ENCODE measurements around the gene MAP7D2.

Gene MAP7D2

GRCh38 chrX:19990556-19991349 is 126.0 kb downstream of the MAP7D2 start, which contains the start of gene BCLAF3:
BCLAF3 (minus strand) TSS chrX:19991061; CDS start chrX:19970264, 20,797 bp downstream.
- peak; percentile 29 for TF ChIP-seq CTCF (IDR thresholded peaks at IDR 0.05; ENCODE audit: insufficient read depth, low read depth, low read length, missing control alignments)
- peak within 1 kb of the TSS; percentile 52 for H3K4me3 ChIP-seq (ENCODE audit: low read length)
- DNase-seq (ENCODE audit: low read depth), result peak; percentile 82

DNA sequence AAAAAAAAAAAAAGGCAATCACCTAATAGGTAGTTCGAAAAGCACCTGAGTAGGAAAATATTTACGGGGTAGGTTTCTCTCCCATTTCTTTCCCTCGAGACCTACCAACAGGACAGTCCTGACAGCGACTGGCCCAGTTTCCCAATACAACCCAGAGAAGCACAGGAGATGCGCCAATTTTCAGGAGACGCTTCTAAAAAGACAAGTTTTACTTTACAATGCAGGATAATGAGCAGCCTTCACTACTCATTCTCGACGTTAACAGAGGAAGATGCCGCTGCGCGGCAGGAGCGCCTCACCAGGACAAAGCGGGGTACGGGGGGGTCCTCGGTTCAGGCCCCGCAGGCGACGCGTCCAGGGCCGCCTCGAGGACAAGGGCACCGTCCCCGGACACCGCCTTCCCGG is 126.6 kb downstream of the MAP7D2 start:
- TF ChIP-seq CTCF (IDR thresholded peaks at IDR 0.05; ENCODE audit: insufficient read depth, low read depth, low read length, missing control alignments), result no peak
- DNase-seq (ENCODE audit: low read depth), result no peak

DNA sequence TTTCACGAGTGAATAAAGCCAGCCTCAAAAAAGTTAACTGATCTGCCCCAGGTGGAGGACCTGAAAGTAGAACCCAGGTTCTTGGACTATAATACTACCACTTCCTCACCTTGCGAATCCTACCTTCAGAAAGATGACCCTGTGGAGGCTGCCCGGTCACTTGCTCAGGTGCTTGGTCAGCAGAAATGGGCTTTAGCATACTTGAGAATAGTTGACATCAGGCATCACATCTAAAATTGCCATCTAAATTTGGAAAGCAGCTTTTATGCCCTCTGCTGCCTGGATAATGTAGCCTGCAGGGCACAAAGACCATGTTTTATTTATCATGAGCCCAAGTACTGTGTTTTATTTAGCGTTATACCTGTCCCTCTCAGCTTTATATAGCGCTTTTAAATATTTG is 128.9 kb downstream of the MAP7D2 start:
- H3K4me3 ChIP-seq (ENCODE audit: low read length), result no peak overlapping the region
- TF ChIP-seq CTCF (IDR thresholded peaks at IDR 0.05; ENCODE audit: insufficient read depth, low read depth, low read length, missing control alignments), result no peak
- DNase-seq (ENCODE audit: low read depth), result no peak

More for the DNA sequence above, 126.6 kb downstream of the MAP7D2 start:
- H3K4me3 ChIP-seq (ENCODE audit: low read length), result peak overlapping the region; percentile 52

- no peak overlapping the region for H3K4me3 ChIP-seq (ENCODE audit: low read length)
- TF ChIP-seq CTCF (IDR thresholded peaks at IDR 0.05; ENCODE audit: insufficient read depth, low read depth, low read length, missing control alignments), result no peak
- no peak for DNase-seq (ENCODE audit: low read depth)
Measured at GRCh38 chrX:19986531-19986930, 130.2 kb downstream of the MAP7D2 start.

DNA sequence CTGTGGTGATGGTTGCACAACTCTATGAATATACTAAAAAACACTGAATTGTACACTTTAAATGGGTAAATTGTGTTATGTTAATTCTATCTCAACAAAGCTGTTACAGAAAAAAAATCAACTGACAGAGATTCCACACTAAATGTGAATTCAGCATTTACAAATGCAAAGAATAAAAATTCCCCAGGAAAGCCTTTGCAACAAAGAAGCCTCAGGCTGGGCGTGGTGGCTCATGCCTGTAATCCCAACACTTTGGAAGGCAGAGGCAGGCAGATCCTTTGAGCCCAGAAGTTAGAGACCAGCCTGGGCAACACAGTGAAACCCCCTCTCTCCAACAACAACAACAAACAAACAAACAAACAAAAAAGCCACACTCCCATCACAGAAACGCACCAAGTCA is 134.8 kb downstream of the MAP7D2 start:
- no peak for DNase-seq (ENCODE audit: low read depth)
- TF ChIP-seq CTCF (IDR thresholded peaks at IDR 0.05; ENCODE audit: insufficient read depth, low read depth, low read length, missing control alignments), result no peak
- no peak overlapping the region for H3K4me3 ChIP-seq (ENCODE audit: low read length)

GRCh38 chrX:19975845-19976244 is 140.9 kb downstream of the MAP7D2 start:
- H3K4me3 ChIP-seq (ENCODE audit: low read length), result no peak overlapping the region
- no peak for TF ChIP-seq CTCF (IDR thresholded peaks at IDR 0.05; ENCODE audit: insufficient read depth, low read depth, low read length, missing control alignments)
- DNase-seq (ENCODE audit: low read depth), result no peak

- no peak overlapping the region for H3K4me3 ChIP-seq (ENCODE audit: low read length)
- no peak for TF ChIP-seq CTCF (IDR thresholded peaks at IDR 0.05; ENCODE audit: insufficient read depth, low read depth, low read length, missing control alignments)
- DNase-seq (ENCODE audit: low read depth), result no peak
Measured at GRCh38 chrX:19972984-19973383, 143.7 kb downstream of the MAP7D2 start.

Measured in epithelial cell of esophagus (primary cell).